Parathyroid adenoma (tissue), 2 donors: ENCODE results near the gene CCDC85A.

Source experiments
- H2AFZ ChIP-seq: fragments of 300-600 bp; sonication (generic); one replicate; pipeline ENCODE4 v1.7.0; 2017; ENCODE audit warnings: antibody characterized with exemption, mild to moderate bottlenecking
- H3K27ac ChIP-seq: fragments of 300-600 bp; sonication (generic); one replicate; pipeline ENCODE4 v1.7.0; 2017
- H3K27me3 ChIP-seq: fragments of 300-600 bp; sonication (generic); one replicate; pipeline ENCODE4 v1.7.0; 2017; ENCODE audit warnings: low read length; ENCODE audit not compliant: control insufficient read depth, insufficient read depth
- H3K36me3 ChIP-seq: fragments of 300-600 bp; sonication (generic); one replicate; pipeline ENCODE4 v1.7.0; 2017; ENCODE audit warnings: low read length; ENCODE audit not compliant: control insufficient read depth, insufficient read depth
- H3K4me1 ChIP-seq: fragments of 300-600 bp; sonication (generic); one replicate; pipeline ENCODE4 v1.7.0; 2017; ENCODE audit warnings: control low read depth
- H3K4me2 ChIP-seq: fragments of 300-600 bp; sonication (generic); one replicate; pipeline ENCODE4 v1.7.0; 2017; ENCODE audit warnings: low read length
- H3K4me3 ChIP-seq: fragments of 300-600 bp; sonication (generic); one replicate; pipeline ENCODE4 v1.7.0; 2017; ENCODE audit warnings: low read depth, low read length
- H3K79me2 ChIP-seq: fragments of 300-600 bp; sonication (generic); one replicate; pipeline ENCODE4 v1.7.0; 2017; ENCODE audit warnings: control low read depth
- H3K9ac ChIP-seq: fragments of 300-600 bp; sonication (generic); one replicate; pipeline ENCODE4 v1.7.0; 2017; ENCODE audit warnings: mild to moderate bottlenecking
- H3K9me3 ChIP-seq: fragments of 300-600 bp; sonication (generic); one replicate; pipeline ENCODE4 v1.7.0; 2017; ENCODE audit warnings: low read length; ENCODE audit not compliant: control insufficient read depth
- TF ChIP-seq, protein P1 (sequence below): fragments of 300-600 bp; sonication (generic); IDR thresholded peaks from one replicate; pipeline ENCODE4 v1.7.0; 2017; ENCODE audit warnings: antibody characterized with exemption, mild to moderate bottlenecking
- donor health status: primary hyperparathyroidism.

CCDC85A gene

DNA sequence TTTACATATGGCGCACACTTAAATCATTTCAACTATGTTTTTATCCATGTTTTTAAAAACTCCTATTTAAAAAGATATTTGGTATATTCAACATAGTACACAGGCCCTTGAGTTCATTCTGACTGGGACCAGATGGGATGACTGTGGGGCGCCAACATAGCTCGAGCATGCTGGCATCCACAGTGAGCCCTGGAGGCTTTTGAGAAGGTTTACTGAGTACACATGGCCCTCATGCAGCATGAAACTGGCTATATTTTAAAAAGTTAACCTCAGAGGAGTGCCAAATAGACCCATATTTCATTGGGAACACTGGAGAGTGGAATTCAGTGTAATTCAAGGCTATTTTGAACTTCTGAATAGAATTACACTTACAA lies 83.6 kb downstream of the CCDC85A start:
- Histone ChIP-seq H3K4me1 (no peaks in the 10 kb centered on the region), H3K4me3 (no peak overlapping the region), H3K9ac (no peak overlapping the region), H3K27ac (no peak overlapping the region), H3K36me3 (no peaks in the 10 kb centered on the region), H2AFZ (no peak overlapping the region), H3K4me2 (no peak overlapping the region), H3K79me2 (no peaks in the 10 kb centered on the region), H3K27me3 (no peaks in the 10 kb centered on the region), H3K9me3 (no peaks in the 10 kb centered on the region)
- TF ChIP-seq, protein P1, sequence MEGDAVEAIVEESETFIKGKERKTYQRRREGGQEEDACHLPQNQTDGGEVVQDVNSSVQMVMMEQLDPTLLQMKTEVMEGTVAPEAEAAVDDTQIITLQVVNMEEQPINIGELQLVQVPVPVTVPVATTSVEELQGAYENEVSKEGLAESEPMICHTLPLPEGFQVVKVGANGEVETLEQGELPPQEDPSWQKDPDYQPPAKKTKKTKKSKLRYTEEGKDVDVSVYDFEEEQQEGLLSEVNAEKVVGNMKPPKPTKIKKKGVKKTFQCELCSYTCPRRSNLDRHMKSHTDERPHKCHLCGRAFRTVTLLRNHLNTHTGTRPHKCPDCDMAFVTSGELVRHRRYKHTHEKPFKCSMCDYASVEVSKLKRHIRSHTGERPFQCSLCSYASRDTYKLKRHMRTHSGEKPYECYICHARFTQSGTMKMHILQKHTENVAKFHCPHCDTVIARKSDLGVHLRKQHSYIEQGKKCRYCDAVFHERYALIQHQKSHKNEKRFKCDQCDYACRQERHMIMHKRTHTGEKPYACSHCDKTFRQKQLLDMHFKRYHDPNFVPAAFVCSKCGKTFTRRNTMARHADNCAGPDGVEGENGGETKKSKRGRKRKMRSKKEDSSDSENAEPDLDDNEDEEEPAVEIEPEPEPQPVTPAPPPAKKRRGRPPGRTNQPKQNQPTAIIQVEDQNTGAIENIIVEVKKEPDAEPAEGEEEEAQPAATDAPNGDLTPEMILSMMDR: no peak

DNA sequence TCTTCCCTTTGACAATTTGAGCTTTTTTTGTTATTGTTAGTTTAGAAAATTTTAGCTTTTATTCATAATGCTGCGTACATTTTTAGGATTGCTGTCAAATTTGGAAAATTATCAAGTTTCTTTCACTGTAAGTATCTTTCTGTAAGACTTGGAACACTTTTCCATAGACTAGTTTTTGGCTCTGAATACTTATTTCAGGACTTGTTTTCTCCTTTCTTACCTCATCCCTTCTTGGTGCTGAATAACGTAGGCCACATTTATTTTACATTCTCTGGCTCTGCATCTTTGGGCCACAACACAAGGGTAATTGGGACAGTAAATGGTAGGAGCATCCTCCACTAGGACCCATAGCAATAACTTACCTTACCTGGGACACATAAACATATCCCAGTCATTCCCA lies 85.1 kb downstream of the CCDC85A start:
- Histone ChIP-seq H3K36me3 (no peaks in the 10 kb centered on the region), H3K4me3 (no peak overlapping the region), H3K9ac (no peak overlapping the region), H2AFZ (no peak overlapping the region), H3K9me3 (no peaks in the 10 kb centered on the region), H3K4me2 (no peak overlapping the region), H3K79me2 (no peaks in the 10 kb centered on the region), H3K4me1 (no peaks in the 10 kb centered on the region), H3K27me3 (no peaks in the 10 kb centered on the region), H3K27ac (no peak overlapping the region)
- TF ChIP-seq, protein P1: no peak

DNA sequence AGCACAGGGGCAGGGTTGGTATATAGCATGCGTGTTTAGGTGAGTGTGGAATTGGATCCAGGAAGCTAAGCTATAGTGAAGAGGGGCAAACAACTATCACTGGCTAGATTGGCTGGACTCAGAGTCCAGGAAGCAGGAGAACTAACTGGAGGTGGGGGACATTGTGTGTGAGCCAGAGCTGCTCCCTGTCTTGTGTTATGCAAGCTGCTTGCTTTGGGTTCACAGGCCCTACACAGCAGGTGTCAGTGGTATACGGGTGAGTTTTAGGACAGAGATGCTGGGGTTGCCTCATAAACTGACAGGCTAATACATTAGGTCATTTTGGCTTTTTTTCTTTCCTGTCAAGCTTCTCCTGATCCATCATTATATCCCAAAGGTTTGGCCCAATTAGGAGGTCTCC lies 87.5 kb downstream of the CCDC85A start:
- TF ChIP-seq, protein P1: no peak
- Histone ChIP-seq H3K36me3 (no peaks in the 10 kb centered on the region), H3K4me1 (no peaks in the 10 kb centered on the region), H3K4me2 (no peak overlapping the region), H3K27me3 (no peaks in the 10 kb centered on the region), H2AFZ (no peak overlapping the region), H3K9me3 (no peaks in the 10 kb centered on the region), H3K9ac (no peak overlapping the region), H3K27ac (no peak overlapping the region), H3K4me3 (no peak overlapping the region), H3K79me2 (no peaks in the 10 kb centered on the region)

DNA sequence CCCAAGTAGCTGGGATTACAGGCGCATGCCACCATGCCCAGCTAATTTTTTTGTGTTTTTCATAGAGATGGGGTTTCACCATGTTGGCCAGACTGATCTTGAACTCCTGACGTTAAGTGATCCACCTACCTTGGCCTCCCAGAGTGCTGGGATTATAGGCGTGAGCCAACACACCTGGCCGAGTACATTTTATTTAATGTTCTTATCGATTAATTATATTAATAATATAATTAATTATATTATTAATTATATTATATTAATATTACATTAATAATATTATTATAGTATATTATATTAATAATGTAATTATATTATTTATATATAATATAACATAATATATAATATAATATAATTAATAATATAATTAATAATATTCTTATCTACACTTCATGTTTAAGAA lies 101.4 kb downstream of the CCDC85A start:
- Histone ChIP-seq H3K9me3 (no peaks in the 10 kb centered on the region), H3K27me3 (no peaks in the 10 kb centered on the region), H2AFZ (no peak overlapping the region), H3K4me2 (no peak overlapping the region), H3K9ac (no peak overlapping the region), H3K79me2 (no peaks in the 10 kb centered on the region), H3K27ac (no peak overlapping the region), H3K36me3 (no peaks in the 10 kb centered on the region), H3K4me3 (no peak overlapping the region), H3K4me1 (no peaks in the 10 kb centered on the region)
- TF ChIP-seq, protein P1: no peak

DNA sequence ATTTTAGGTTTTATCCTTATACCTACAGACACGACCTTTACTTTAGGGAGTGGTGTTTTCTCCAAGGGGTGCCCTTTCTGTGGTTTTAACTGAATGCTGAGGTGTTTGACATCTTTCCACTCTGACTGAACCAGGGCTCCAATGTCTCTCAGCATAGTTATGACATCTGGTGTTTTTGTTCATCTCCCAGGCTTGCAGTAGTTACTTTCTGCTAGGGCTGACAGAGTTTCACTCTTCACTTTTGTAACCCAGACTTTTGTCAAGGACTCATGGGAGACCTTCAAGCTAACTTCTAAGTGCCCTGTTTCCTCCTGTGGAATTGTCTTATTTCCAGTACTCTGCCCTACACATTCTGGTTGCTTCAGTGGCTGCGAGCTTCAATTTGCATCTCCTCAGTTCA lies 103.1 kb downstream of the CCDC85A start:
- Histone ChIP-seq H3K4me2 (no peak overlapping the region), H3K27me3 (no peaks in the 10 kb centered on the region), H3K4me1 (no peaks in the 10 kb centered on the region), H3K27ac (no peak overlapping the region), H3K36me3 (no peaks in the 10 kb centered on the region), H3K79me2 (no peaks in the 10 kb centered on the region), H2AFZ (no peak overlapping the region), H3K9me3 (no peaks in the 10 kb centered on the region), H3K9ac (no peak overlapping the region), H3K4me3 (no peak overlapping the region)
- TF ChIP-seq, protein P1: no peak
